K562 (cell line): ENCODE data around the gene SLC22A23. TPM values are rescaled to one million over a fixed set of nuclear protein-coding genes. Genes with fewer than 3 reads are reported as not detected.

Source experiments
- ATAC-seq: fragments of 200-7000 bp; cut with Tn5 transposase; 3 replicates; pipeline ENCODE4 v1.9.1; 2020; ENCODE audit warnings: moderate library complexity
- BruUV-seq: library from RNA; stranded (reverse); fragments of 400-500 nt; replicated peaks from 2 replicates; lab custom pipeline; 2021; lab: Mats Ljungman, UMichigan
- CTCF ChIA-PET: fragments of 300-600 bp; formaldehyde crosslinking; extraction: SDS; loops from one replicate; lab custom pipeline; 2021; ENCODE audit warnings: low intra/inter-chr PET ratio; lab: Yijun Ruan, JAX
- POLR2A ChIA-PET: fragments of 300-600, 350-650 bp; sonication (Branson Sonifier 250); formaldehyde crosslinking; extraction: SDS; loops from one replicate; lab custom pipeline; 2021; ENCODE audit warnings: antibody characterized with exemption, inconsistent platforms; lab: Yijun Ruan, JAX
- DNase-seq, 4 experiments: peaks; one replicate each; pipeline versions ENCODE4 v3.0.0 to v3.0.0-alpha.2; 2011 to 2018; ENCODE audit warnings: low spot score in 3 of 4, mixed read lengths in 3 of 4; ENCODE audit errors: extremely low read depth in 1 of 4
- FAIRE-seq: peaks from 2 replicates; lab custom pipeline; 2011; peaks lifted over from hg19 to GRCh38; lab: Jason Lieb, UNC
- H2AFZ ChIP-seq: 2 replicates; pipeline ENCODE4 v1.6.0; 2011; ENCODE audit warnings: low read depth, low read length, control low read depth, inconsistent platforms
- H3K27ac ChIP-seq: fragments of 200-600 bp; 3 replicates; pipeline ENCODE4 v1.8.0; 2011; ENCODE audit warnings: low read depth, mild to moderate bottlenecking, control low read depth, inconsistent platforms, low read length, moderate library complexity, mixed read lengths; ENCODE audit errors: extremely low read depth
- H3K27me3 ChIP-seq, 2 experiments: fragments of 300-600 bp in 1 of 2; 2 replicates in 1 of 2; 3 replicates in 1 of 2; pipeline versions ENCODE4 v1.6.0 to v1.8.0; 2011; ENCODE audit warnings: inconsistent platforms in 2 of 2, low read length in 2 of 2, mild to moderate bottlenecking in 1 of 2, mixed read lengths in 1 of 2, moderate library complexity in 1 of 2; ENCODE audit not compliant: control insufficient read depth in 2 of 2, insufficient read depth in 2 of 2
- H3K36me3 ChIP-seq: fragments of 300-600 bp; 3 replicates; pipeline ENCODE4 v1.8.0; 2011; ENCODE audit warnings: mild to moderate bottlenecking, low read length, inconsistent platforms; ENCODE audit not compliant: control insufficient read depth, insufficient read depth
- H3K4me1 ChIP-seq, 2 experiments: fragments of 200-600 bp in 1 of 2; replicated peaks in 1 of 2; 2 replicates in 1 of 2; 3 replicates in 1 of 2; pipeline versions ENCODE4 v1.5.1 to v1.8.0; 2011; ENCODE audit warnings: inconsistent platforms in 2 of 2, low read length in 2 of 2, mild to moderate bottlenecking in 1 of 2, mixed read lengths in 1 of 2, moderate library complexity in 1 of 2; ENCODE audit not compliant: control insufficient read depth in 2 of 2, insufficient read depth in 2 of 2
- H3K4me2 ChIP-seq: 2 replicates; pipeline ENCODE4 v1.6.1; 2011; ENCODE audit warnings: low read length, control low read depth, inconsistent platforms, mixed read lengths; ENCODE audit not compliant: insufficient read depth
- H3K4me3 ChIP-seq: fragments of 200-600 bp; sonication (generic), shearing (Covaris generic); 2 replicates; pipeline ENCODE4 v1.5.1; 2016; ENCODE audit warnings: control low read depth, inconsistent platforms
- H3K79me2 ChIP-seq: fragments of 200-600 bp; 3 replicates; pipeline ENCODE4 v1.8.0; 2011; ENCODE audit warnings: low read length, inconsistent platforms; ENCODE audit not compliant: control insufficient read depth, insufficient read depth
- H3K9ac ChIP-seq, 2 experiments: 2 replicates each; pipeline versions ENCODE4 v1.6.0 to v1.6.1; 2011; ENCODE audit warnings: low read depth in 2 of 2, low read length in 2 of 2, control low read depth in 1 of 2, inconsistent platforms in 1 of 2, mild to moderate bottlenecking in 1 of 2, mixed read lengths in 1 of 2; ENCODE audit not compliant: insufficient read depth in 1 of 2
- H3K9me1 ChIP-seq: one replicate; pipeline ENCODE4 v1.6.0; 2011; ENCODE audit warnings: inconsistent platforms, mild to moderate bottlenecking, low read length, moderate library complexity; ENCODE audit not compliant: control insufficient read depth, insufficient read depth
- H3K9me3 ChIP-seq: replicated peaks from 2 replicates; pipeline ENCODE4 v1.5.1; 2011; ENCODE audit warnings: low read depth, low read length, inconsistent platforms; ENCODE audit not compliant: control insufficient read depth, insufficient read depth
- H4K20me1 ChIP-seq: replicated peaks from 2 replicates; pipeline ENCODE4 v1.6.1; 2011; ENCODE audit warnings: low read length, inconsistent platforms, mixed read lengths; ENCODE audit not compliant: control insufficient read depth, insufficient read depth
- CHCHD3 ChIP-seq: fragments of 250-450 bp; sonication (Bioruptor Pico); IDR thresholded peaks from 2 replicates; pipeline ENCODE4 v2.1.2; 2022; ENCODE audit warnings: mild to moderate bottlenecking
- ETV5 ChIP-seq: sonication (generic); formaldehyde crosslinking; IDR thresholded peaks from 2 replicates; pipeline ENCODE4 v1.4.0; 2020; ENCODE audit warnings: low read depth, mild to moderate bottlenecking, missing genetic modification reagents
- FOXM1 ChIP-seq, 2 experiments: fragments of 450-650 bp in 1 of 2; sonication (generic) in 1 of 2; formaldehyde crosslinking in 1 of 2; IDR thresholded peaks; 2 replicates each; pipeline versions ENCODE4 v1.6.1 to v1.9.0; 2017 to 2022; ENCODE audit warnings: low read depth in 2 of 2, mild to moderate bottlenecking in 2 of 2, missing genetic modification reagents in 1 of 2, moderate library complexity in 1 of 2
- MECOM ChIP-seq: fragments of 250-450 bp; sonication (Bioruptor Pico); IDR thresholded peaks from 2 replicates; pipeline ENCODE4 v1.8.0; 2022; ENCODE audit warnings: inconsistent platforms
- MTF1 ChIP-seq: fragments of 250-450 bp; sonication (Bioruptor Pico); IDR thresholded peaks from 2 replicates; pipeline ENCODE4 v1.9.0; 2021; ENCODE audit warnings: moderate library complexity, mild to moderate bottlenecking, inconsistent platforms, borderline replicate concordance
- NFRKB ChIP-seq: fragments of 450-650 bp; IDR thresholded peaks from 2 replicates; pipeline ENCODE4 v1.6.1; 2016; ENCODE audit warnings: low read depth
- POLR3A ChIP-seq: IDR thresholded peaks from 2 replicates; pipeline ENCODE4 v1.6.1; 2011; ENCODE audit warnings: borderline replicate concordance, mild to moderate bottlenecking, moderate library complexity; ENCODE audit not compliant: insufficient read length, insufficient read depth; ENCODE audit errors: extremely low read depth
- PTTG1 ChIP-seq: fragments of 450-650 bp; IDR thresholded peaks from 2 replicates; pipeline ENCODE4 v1.6.1; 2016; ENCODE audit warnings: low read depth, mild to moderate bottlenecking, missing genetic modification characterization, missing compliant biosample characterization
- SMAD1 ChIP-seq: fragments of 150-350 bp; IDR thresholded peaks from 2 replicates; pipeline ENCODE4 v1.6.1; 2014; ENCODE audit warnings: low read length, low read depth; ENCODE audit not compliant: partially characterized antibody
- TBL1XR1 ChIP-seq, 2 experiments: IDR thresholded peaks; 2 replicates each; pipeline ENCODE4 v1.6.1; 2012; ENCODE audit warnings: improper control_type of control experiment in 2 of 2, low read length in 2 of 2, mild to moderate bottlenecking in 1 of 2
- TCF15 ChIP-seq: fragments of 250-450 bp; sonication (Bioruptor Pico); IDR thresholded peaks from 2 replicates; pipeline ENCODE4 v1.8.0; 2022; ENCODE audit warnings: moderate library complexity, mild to moderate bottlenecking, inconsistent platforms
- TCF3 ChIP-seq: sonication (generic); formaldehyde crosslinking; IDR thresholded peaks from 2 replicates; pipeline ENCODE4 v1.4.0; 2020; ENCODE audit warnings: mild to moderate bottlenecking, missing genetic modification reagents
- ZBTB8A ChIP-seq: fragments of 450-650 bp; IDR thresholded peaks from 2 replicates; pipeline ENCODE4 v1.6.1; 2018; ENCODE audit warnings: mild to moderate bottlenecking, moderate library complexity; ENCODE audit not compliant: partially characterized antibody
- ZNF143 ChIP-seq: sonication (generic); formaldehyde crosslinking; IDR thresholded peaks from 2 replicates; pipeline ENCODE4 v1.9.0; 2022; ENCODE audit warnings: mild to moderate bottlenecking, missing genetic modification reagents
- ZNF282 ChIP-seq: sonication (generic); formaldehyde crosslinking; IDR thresholded peaks from 2 replicates; pipeline ENCODE4 v1.8.1; 2023; ENCODE audit warnings: missing genetic modification reagents
- ZNF3 ChIP-seq: fragments of 250-450 bp; sonication (Bioruptor Pico); IDR thresholded peaks from 2 replicates; pipeline ENCODE4 v1.5.0; 2021; ENCODE audit warnings: mild to moderate bottlenecking, moderate library complexity
- whole genome bisulfite sequencing: fragments of 100-300 bp; shearing (Covaris generic); methylation state at CpG from one replicate; pipeline ENCODE4 v1.1.6; 2016; ENCODE audit warnings: low coverage, mixed read lengths; ENCODE audit not compliant: insufficient coverage; ENCODE audit errors: missing lambda C conversion rate; 5-methylcytosine and 5-hydroxymethylcytosine counted together
- in situ Hi-C: fragments of 300-500 bp; cut with MboI; formaldehyde crosslinking; loops from 4 replicates; pipeline ENCODE4 v1.15.0; 2018; ENCODE audit warnings: inconsistent platforms, mixed read lengths
- intact Hi-C: fragments of 100-400 bp; cut with micrococcal nuclease; formaldehyde crosslinking; loops from 2 replicates; pipeline ENCODE4 v1.14.2; 2022
- polyA plus RNA-seq, 8 experiments: library from polyadenylated mRNA; depleted of rRNA in 4 of 8; stranded (reverse) in 5 of 8; unstranded in 3 of 8; fragments of >200 nt; fragmentation: Nextera tagmentation in 2 of 8; fragmentation: Illumina TruSeq in 1 of 8; extraction: Ambion mirVana in 2 of 8; extraction: Trizol in 1 of 8; gene quantifications; 2 replicates each; pipeline versions ENCODE4 v1.2.1 to v1.2.3, GENCODE V29; 2011 to 2014; ENCODE audit warnings: inconsistent platforms in 1 of 8, missing spikeins in 1 of 8
- total RNA-seq, 7 experiments: library from RNA; depleted of rRNA in 6 of 7; stranded (reverse); fragments of >200 nt in 6 of 7; fragmentation: Illumina TruSeq in 2 of 7; extraction: Trizol in 2 of 7; gene quantifications; 2 replicates each; pipeline versions ENCODE4 v1.2.1 to v1.2.3, GENCODE V29; 2011 to 2021; ENCODE audit warnings: low replicate concordance in 1 of 7
- TF ChIP-seq, protein P1 (sequence below): IDR thresholded peaks from 3 replicates; pipeline ENCODE4 v1.6.1; 2011; ENCODE audit warnings: borderline replicate concordance, mild to moderate bottlenecking; ENCODE audit not compliant: insufficient read length, insufficient read depth

Gene SLC22A23
- total and polyA plus RNA-seq, 9 of the 15 experiments (the other 6 are each of a cell fraction or from before 2014, with no cell fraction given): 0.30 to 8.7 (median 2.5) TPM

- intact Hi-C loops: no loop called here
- peaks cover 17 to 27% of the 10 kb centered on the region in 2 experiments; a peak in 4 of 5 replicates for H3K4me1 ChIP-seq
- no peaks in the 10 kb centered on the region for H3K79me2 ChIP-seq
- FAIRE-seq (no peak), ATAC-seq (no peak)
- no peak overlapping the region for H3K4me2 ChIP-seq
- H3K9me1 ChIP-seq: no peaks in the 10 kb centered on the region
- H2AFZ ChIP-seq: no peak overlapping the region
- H3K27me3 ChIP-seq: no peaks in the 10 kb centered on the region
- in situ Hi-C loops: no loop called here
- no peaks in the 10 kb centered on the region for H3K9me3 ChIP-seq
- BruUV-seq: no TSS peak
- TF ChIP-seq ZNF143 (CRISPR knock-in tag) (no peak), TBL1XR1 (IDR thresholded peaks at IDR 0.05; ENCODE audit: low read length in 2 of 2) (no peak), TCF15 (CRISPR knock-in tag) (no peak), PTTG1 (tag) (no peak), NFRKB (no peak), MTF1 (no peak), TCF3 (no peak), MECOM (CRISPR knock-in tag) (no peak), ZNF282 (no peak), ETV5 (CRISPR knock-in tag) (no peak), CHCHD3 (no peak), ZNF3 (CRISPR knock-in tag) (no peak), SMAD1 (no peak), ZBTB8A (no peak), POLR3A (no peak), FOXM1 (IDR thresholded peaks at IDR 0.05; ENCODE audit: low read depth) (no peak), FOXM1 (CRISPR knock-in tag; IDR thresholded peaks at IDR 0.05; ENCODE audit: low read depth) (no peak)
- TF ChIP-seq, protein P1, sequence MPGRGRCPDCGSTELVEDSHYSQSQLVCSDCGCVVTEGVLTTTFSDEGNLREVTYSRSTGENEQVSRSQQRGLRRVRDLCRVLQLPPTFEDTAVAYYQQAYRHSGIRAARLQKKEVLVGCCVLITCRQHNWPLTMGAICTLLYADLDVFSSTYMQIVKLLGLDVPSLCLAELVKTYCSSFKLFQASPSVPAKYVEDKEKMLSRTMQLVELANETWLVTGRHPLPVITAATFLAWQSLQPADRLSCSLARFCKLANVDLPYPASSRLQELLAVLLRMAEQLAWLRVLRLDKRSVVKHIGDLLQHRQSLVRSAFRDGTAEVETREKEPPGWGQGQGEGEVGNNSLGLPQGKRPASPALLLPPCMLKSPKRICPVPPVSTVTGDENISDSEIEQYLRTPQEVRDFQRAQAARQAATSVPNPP: no peak
- TF ChIP-seq, all 486 proteins: peak for 0
- H3K27ac ChIP-seq: no peak overlapping the region
- no peaks in the 10 kb centered on the region for H4K20me1 ChIP-seq
- ChIA-PET POLR2A (interaction anchor here (0.5 to 1.5 kb wide), 4 partner anchors 11 to 223 kb away, joined by 3 to 6 read pairs (median 4); no protein-coding TSS in a partner anchor), CTCF (no interaction called here)
- WGBS: 56% methylated on average over 9 of the region's 9 CpGs
- no peak overlapping the region for H3K4me3 ChIP-seq
- DNase-seq: no peak
- no peak overlapping the region for H3K9ac ChIP-seq
- H3K36me3 ChIP-seq: no peaks in the 10 kb centered on the region
Measured at GRCh38 chr6:3297006-3297405, 159.8 kb downstream of the SLC22A23 start.
